K562 (cell line): ENCODE results near the gene XPNPEP1. TPM values are rescaled to one million over a fixed set of nuclear protein-coding genes. Genes with fewer than 3 reads are reported as not detected.
A peak's percentile ranks its signal among the peaks of the same experiment; 100 is the strongest.

Source experiments
- CBX3 ChIP-seq, 2 experiments: IDR thresholded peaks; 1 replicate in 1 of 2; 2 replicates in 1 of 2; pipeline ENCODE4 v1.6.1; 2012; ENCODE audit warnings: inconsistent platforms in 2 of 2, low read length in 2 of 2, borderline replicate concordance in 1 of 2, control low read depth in 1 of 2
- DACH1 ChIP-seq: fragments of 450-650 bp; IDR thresholded peaks from 2 replicates; pipeline ENCODE4 v1.6.1; 2018; ENCODE audit not compliant: partially characterized antibody
- EGR1 ChIP-seq: fragments of 450-650 bp; conservative IDR thresholded peaks from 2 replicates; pipeline ENCODE4 v1.6.1; 2017; ENCODE audit warnings: mild to moderate bottlenecking
- HDAC2 ChIP-seq: fragments of 450-650 bp; IDR thresholded peaks from 2 replicates; pipeline ENCODE4 v1.6.1; 2016; ENCODE audit warnings: mild to moderate bottlenecking
- MTA3 ChIP-seq: fragments of 450-650 bp; formaldehyde crosslinking; IDR thresholded peaks from 2 replicates; pipeline ENCODE4 v1.6.1; 2017; ENCODE audit warnings: mild to moderate bottlenecking, borderline replicate concordance
- MYC ChIP-seq, 2 experiments: fragments of 250-450 bp in 1 of 2; sonication (Bioruptor Pico) in 1 of 2; IDR thresholded peaks; 2 replicates each; pipeline versions ENCODE4 v1.5.1 to v1.6.1; 2012 to 2021; ENCODE audit warnings: low read depth in 2 of 2, borderline replicate concordance in 1 of 2, improper control_type of control experiment in 1 of 2, low read length in 1 of 2, mild to moderate bottlenecking in 1 of 2, moderate library complexity in 1 of 2
- NFRKB ChIP-seq: fragments of 450-650 bp; IDR thresholded peaks from 2 replicates; pipeline ENCODE4 v1.6.1; 2016; ENCODE audit warnings: low read depth
- SMC3 ChIP-seq: conservative IDR thresholded peaks from 2 replicates; pipeline ENCODE4 v1.6.1; 2011; ENCODE audit warnings: low read depth, low read length, improper control_type of control experiment; ENCODE audit not compliant: insufficient read depth
- ZMIZ1 ChIP-seq, 2 experiments: fragments of 150-350 bp in 1 of 2; IDR thresholded peaks; 2 replicates each; pipeline ENCODE4 v1.6.1; 2012 to 2016; ENCODE audit warnings: low read depth in 2 of 2, low read length in 2 of 2, mild to moderate bottlenecking in 1 of 2, moderate library complexity in 1 of 2
- polyA plus RNA-seq, 8 experiments: library from polyadenylated mRNA; depleted of rRNA in 4 of 8; stranded (reverse) in 5 of 8; unstranded in 3 of 8; fragments of >200 nt; fragmentation: Nextera tagmentation in 2 of 8; fragmentation: Illumina TruSeq in 1 of 8; extraction: Ambion mirVana in 2 of 8; extraction: Trizol in 1 of 8; gene quantifications; 2 replicates each; pipeline versions ENCODE4 v1.2.1 to v1.2.3, GENCODE V29; 2011 to 2014; ENCODE audit warnings: inconsistent platforms in 1 of 8, missing spikeins in 1 of 8
- total RNA-seq, 7 experiments: library from RNA; depleted of rRNA in 6 of 7; stranded (reverse); fragments of >200 nt in 6 of 7; fragmentation: Illumina TruSeq in 2 of 7; extraction: Trizol in 2 of 7; gene quantifications; 2 replicates each; pipeline versions ENCODE4 v1.2.1 to v1.2.3, GENCODE V29; 2011 to 2021; ENCODE audit warnings: low replicate concordance in 1 of 7

Gene XPNPEP1
- total and polyA plus RNA-seq, 9 of the 15 experiments (the other 6 are each of a cell fraction or from before 2014, with no cell fraction given): 24.2 to 93.5 (median 40.1) TPM

- TF ChIP-seq CBX3 (IDR thresholded peaks at IDR 0.05; ENCODE audit: borderline replicate concordance in 1 of 2, low read length in 2 of 2): peak in 1 of 2 experiments; percentile 82; a peak in 2 of 3 replicates
- TF ChIP-seq NFRKB: peak; percentile 56; the same call in 1 of the 2 replicates
- no peak for TF ChIP-seq HDAC2
- TF ChIP-seq DACH1: no peak
- TF ChIP-seq EGR1: no peak
- no peak for TF ChIP-seq ZMIZ1 (IDR thresholded peaks at IDR 0.05; ENCODE audit: low read depth in 2 of 2, low read length in 2 of 2)
- TF ChIP-seq MYC (IDR thresholded peaks at IDR 0.05; ENCODE audit: low read depth, low read length): 0 out of 2 replicates have a peak, but pooled peaks have one; percentile 15
- no peak for TF ChIP-seq MYC (CRISPR knock-in tag; IDR thresholded peaks at IDR 0.05; ENCODE audit: borderline replicate concordance, low read depth)
- peak; percentile 50; the same call in 1 of the 2 replicates for TF ChIP-seq SMC3
- TF ChIP-seq MTA3: no peak
These were observed 33.3 kb upstream of the XPNPEP1 start (continued) for GRCh38 chr10:109956454-109957091.
